HG02885 (cell line): ENCODE results near the gene RCN2.

Source experiments
- ATAC-seq: cut with Tn5 transposase; IDR thresholded peaks from one replicate; pipeline ENCODE4 v1.9.1; 2021; ENCODE audit warnings: mild to moderate bottlenecking; ENCODE audit not compliant: unreplicated experiment, poor library complexity

RCN2 gene

DNA sequence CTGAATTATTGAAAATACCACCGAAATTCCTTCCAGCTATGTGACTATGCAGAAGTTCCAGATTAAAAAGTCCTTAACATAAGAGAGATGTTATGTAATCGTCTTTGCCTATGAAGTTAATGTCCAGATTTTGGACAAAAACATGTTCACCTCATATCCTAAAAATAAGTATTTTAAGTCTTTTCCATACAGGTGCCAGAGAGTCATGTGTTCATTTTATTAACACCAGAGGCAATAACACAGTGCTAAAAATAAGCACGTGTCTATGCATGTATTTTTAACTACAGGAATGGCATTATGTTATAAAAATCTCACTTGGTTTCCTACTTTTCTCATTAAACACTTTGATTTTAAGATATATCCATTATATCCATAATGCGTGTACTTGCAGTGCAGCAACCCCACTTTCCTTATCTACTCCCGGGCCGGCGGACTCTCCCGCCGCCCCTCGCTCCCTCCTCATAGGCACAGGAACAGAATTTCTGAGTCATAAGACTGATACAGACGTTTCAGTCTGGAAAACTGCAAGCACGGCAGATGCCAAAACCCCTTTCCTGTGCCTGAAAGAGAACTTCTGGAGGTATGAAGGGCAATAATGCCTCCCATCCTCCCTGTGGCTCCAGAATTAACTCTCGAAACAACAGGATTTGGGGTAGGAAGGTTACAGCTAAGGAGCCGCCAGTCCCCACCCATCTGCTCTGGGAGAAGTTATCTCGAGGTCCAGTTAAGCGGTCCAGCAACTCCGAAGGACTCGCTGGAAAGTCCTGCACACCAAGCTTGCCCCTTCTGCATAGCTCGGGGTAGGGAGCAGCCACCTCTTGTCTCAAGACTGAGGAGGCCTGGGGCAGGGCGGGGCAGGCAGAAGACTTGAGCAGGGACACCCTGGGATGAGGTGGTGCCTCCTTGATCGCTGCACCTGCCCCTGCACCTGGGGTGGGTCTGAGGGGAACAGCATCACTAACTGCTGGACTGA lies 41.1 kb downstream of the RCN2 start:
- no peak for ATAC-seq

DNA sequence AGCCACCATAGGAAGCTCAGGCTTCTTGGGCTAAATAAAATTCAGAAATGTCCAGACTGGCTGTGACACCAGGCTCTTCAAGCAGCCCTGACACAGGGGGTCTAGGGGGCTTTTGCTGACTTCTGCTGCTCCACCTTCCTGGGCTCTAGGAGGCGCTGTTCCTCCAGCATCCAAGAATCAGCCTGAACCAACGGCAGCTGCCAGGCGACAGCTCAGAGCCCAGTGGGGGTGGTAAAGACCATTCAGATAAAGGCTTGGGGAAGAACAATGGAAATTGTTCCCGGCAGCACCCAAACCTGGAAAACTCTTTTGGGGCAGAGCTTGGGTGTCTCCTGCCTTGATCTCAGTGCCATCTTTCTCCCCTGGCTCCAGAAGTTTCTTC lies 41.8 kb downstream of the RCN2 start:
- no peak for ATAC-seq

GRCh38 chr15:76973906-76974305 lies 42.4 kb downstream of the RCN2 start:
- no peak for ATAC-seq

GRCh38 chr15:76974456-76975036 lies 43.0 kb downstream of the RCN2 start:
- ATAC-seq, result no peak

- ATAC-seq, result no peak
These were observed 44.6 kb downstream of the RCN2 start for GRCh38 chr15:76976141-76976540.

DNA sequence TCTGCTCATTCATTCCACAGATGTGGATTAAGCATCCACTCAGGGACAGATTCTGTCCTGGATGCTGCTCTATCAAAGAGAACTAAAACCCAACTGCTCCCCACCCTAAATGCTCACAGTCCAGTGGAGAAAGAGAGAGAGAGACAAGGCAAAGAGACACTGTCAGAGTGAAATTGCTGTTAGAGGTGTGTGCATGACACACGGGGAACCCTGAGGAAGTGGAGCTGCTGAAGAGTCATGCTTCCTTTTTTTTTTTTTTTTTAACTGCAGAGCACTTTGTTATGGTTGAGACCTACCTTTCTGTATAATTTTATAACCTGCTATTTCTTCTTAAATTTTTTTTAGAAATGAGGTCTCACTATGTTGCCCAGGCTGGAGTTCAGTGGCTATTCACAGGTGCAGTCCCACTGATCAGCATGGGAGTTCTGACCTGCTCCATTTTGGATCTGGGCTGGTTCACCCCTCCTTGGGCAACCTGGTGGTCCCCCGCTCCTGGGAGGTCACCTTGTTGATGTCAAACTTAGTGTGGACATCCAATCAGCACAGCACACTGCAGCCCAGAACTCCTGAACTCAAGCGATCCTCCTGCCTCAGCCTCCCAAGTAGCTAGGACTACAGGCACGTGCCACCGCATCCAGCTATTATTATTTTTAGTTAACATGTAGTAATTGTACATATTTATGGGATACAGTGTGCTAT lies 45.2 kb downstream of the RCN2 start:
- no peak for ATAC-seq

DNA sequence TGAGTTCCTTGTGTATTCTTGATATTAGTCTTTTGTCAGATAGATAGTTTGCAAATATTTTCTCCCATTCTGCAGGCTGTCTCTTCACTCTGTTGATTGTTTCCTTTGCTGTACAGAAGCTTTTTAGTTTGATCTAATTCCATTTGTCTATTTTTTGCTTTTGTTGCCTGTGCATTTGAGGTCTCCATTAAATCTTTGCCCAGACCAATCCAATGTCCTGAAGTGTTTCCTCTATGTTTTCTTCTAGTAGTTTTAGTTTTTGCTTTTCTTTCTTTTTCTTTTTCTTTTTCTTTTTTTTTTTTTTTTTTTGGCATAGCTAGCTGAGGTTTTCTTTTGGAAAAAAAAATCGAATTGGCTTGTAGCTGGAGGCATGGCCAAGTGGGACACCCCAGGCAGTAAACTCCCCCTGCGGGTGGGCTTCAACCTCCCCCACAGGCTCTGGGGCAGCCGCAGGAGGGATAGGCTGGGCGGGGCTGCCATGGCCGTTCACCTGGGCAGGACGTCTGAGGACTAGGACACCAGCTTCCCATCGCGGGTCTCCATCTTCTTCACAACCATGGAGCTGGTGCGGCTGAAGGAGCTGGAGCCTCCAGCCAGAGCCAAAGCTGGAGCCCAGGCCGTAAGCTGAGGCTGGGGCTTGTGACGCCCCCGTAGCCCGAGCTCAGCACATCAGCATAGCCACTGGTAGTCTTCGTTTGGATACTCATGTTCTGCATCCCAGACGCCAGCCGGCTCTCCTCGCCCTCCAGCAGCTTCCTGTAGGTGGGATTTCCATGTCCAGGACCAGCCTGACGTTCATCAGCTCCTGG lies 47.2 kb downstream of the RCN2 start:
- no peak for ATAC-seq

GRCh38 chr15:76979331-76979925 lies 47.9 kb downstream of the RCN2 start:
- ATAC-seq, result no peak

GRCh38 chr15:76979996-76980520 lies 48.5 kb downstream of the RCN2 start:
- no peak for ATAC-seq

DNA sequence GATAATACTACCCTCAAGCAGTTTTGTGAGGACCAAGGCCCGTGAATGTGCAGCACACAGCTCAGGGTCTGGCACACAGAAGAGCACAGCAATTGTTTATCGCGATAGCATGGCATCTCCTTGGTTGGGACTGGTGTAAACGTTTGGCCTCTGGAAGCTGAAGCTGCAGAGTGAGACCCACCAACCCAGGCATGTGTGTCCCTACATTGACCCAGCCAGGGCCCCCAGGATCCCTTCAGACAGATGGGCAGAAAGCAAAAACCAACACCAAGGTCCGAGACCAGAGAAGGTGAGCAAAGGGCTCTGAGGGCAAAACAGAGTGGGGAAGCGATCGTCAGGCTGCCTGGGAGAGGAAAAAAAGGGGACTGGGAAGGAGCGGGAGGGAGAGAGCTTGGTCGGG lies 50.8 kb downstream of the RCN2 start:
- no peak for ATAC-seq

DNA sequence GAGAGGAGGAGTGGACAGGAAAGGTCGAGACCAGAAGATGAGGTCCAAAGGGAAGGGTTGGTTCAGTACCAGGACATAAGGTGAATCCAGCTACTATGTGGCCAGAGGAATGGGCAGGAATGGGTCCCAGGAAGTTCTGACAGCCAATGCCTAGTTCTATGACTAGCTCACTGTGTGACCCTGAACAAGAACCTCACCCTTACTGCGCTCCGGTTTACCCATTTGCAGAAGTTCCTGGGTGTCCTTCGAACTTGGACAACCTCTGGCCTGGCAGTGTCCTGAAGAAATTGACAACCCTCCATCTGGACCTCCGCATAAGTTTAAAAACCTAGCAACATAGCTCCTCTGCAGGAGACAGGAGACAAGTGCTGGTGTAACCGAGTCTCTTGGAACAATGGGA lies 51.2 kb downstream of the RCN2 start:
- no peak for ATAC-seq

- ATAC-seq, result no peak
These were observed 52.2 kb downstream of the RCN2 start for GRCh38 chr15:76983590-76984375.

GRCh38 chr15:76986743-76987142 lies 55.2 kb downstream of the RCN2 start:
- ATAC-seq, result no peak

GRCh38 chr15:76987276-76987675 lies 55.7 kb downstream of the RCN2 start:
- no peak for ATAC-seq

- ATAC-seq, result peak; percentile 83
These were observed 56.6 kb downstream of the RCN2 start for GRCh38 chr15:76987896-76988860.

GRCh38 chr15:76988867-76989780 lies 57.6 kb downstream of the RCN2 start:
- ATAC-seq, result peak; percentile 11

GRCh38 chr15:76991048-76991447 lies 59.5 kb downstream of the RCN2 start:
- ATAC-seq, result no peak
